Adipocyte (in vitro differentiated cells): ENCODE results near the gene PCGF3.

Experiments used
- DNase-seq: peaks from one replicate; pipeline ENCODE4 v3.0.0-alpha.2; 2015; ENCODE audit warnings: low read depth
- H3K27me3 ChIP-seq: replicated peaks from 2 replicates; pipeline ENCODE4 v1.7.0; 2013; ENCODE audit warnings: mild to moderate bottlenecking, low read length, moderate library complexity; ENCODE audit not compliant: control insufficient read depth, insufficient read depth
- H3K36me3 ChIP-seq: 2 replicates; pipeline ENCODE4 v1.7.0; 2013; ENCODE audit warnings: low read length, mild to moderate bottlenecking, moderate library complexity; ENCODE audit not compliant: control insufficient read depth, insufficient read depth, severe bottlenecking
- H3K4me1 ChIP-seq: 2 replicates; pipeline ENCODE4 v1.7.0; 2013; ENCODE audit warnings: mild to moderate bottlenecking, low read length, moderate library complexity; ENCODE audit not compliant: control insufficient read depth, insufficient read depth
- H3K4me3 ChIP-seq: 2 replicates; pipeline ENCODE4 v1.7.0; 2013; ENCODE audit warnings: mild to moderate bottlenecking, low read length, moderate library complexity
- H3K9ac ChIP-seq: 2 replicates; pipeline ENCODE4 v1.7.0; 2013; ENCODE audit warnings: mild to moderate bottlenecking, low read length, moderate library complexity
- H3K9me3 ChIP-seq: 2 replicates; pipeline ENCODE4 v1.7.0; 2013; ENCODE audit warnings: mild to moderate bottlenecking, low read length, moderate library complexity; ENCODE audit not compliant: control insufficient read depth

PCGF3 gene

DNA sequence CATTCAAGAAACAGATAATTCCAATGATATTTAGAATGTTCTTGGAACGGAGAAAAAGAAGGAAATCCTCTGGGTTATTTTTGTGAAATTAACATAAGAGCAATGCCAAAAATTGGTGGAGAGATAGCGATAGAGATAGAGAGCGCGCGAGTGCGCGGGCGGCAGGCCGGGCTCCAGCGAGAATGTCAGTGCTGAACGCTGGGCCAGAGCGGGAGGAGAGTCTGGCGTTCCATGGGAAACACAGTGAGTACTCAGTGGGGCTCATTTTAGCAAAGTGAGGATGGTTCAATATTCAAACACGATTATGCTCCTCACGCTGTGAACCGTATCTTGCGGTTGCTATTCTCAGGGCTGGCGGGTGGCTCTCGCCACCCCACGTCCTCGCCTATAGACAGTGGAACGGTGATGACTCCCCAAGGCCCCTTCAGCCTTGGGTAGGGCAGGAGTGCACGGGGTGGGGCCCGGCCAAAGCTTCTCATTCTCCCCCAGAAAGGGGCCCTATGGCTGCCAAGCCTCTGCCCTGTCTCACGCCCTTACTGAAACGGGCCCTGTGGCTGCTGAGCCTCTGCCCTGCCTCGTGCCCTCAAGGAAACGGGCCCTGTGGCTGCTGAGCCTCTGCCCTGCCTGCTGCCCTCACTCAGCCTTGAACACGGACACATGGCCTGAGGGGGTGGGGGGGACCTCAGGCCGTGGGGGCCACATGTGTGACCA lies 103.4 kb downstream of the PCGF3 start:
- H3K27me3 ChIP-seq, result peaks cover 53% of the 10 kb centered on the region
- H3K9ac ChIP-seq, result no peak overlapping the region
- no peak overlapping the region for H3K4me3 ChIP-seq
- H3K4me1 ChIP-seq, result no peaks in the 10 kb centered on the region
- H3K9me3 ChIP-seq, result peaks cover 12% of the 10 kb centered on the region
- no peak for DNase-seq
- no peaks in the 10 kb centered on the region for H3K36me3 ChIP-seq

- H3K9me3 ChIP-seq, result peaks cover 2% of the 10 kb centered on the region
- peaks cover 52% of the 10 kb centered on the region for H3K27me3 ChIP-seq
- no peak for DNase-seq
- H3K4me3 ChIP-seq, result no peak overlapping the region
- no peak overlapping the region for H3K9ac ChIP-seq
- no peaks in the 10 kb centered on the region for H3K4me1 ChIP-seq
- H3K36me3 ChIP-seq, result no peaks in the 10 kb centered on the region
These were observed 108.3 kb downstream of the PCGF3 start for GRCh38 chr4:813900-814299.

GRCh38 chr4:814312-814850 lies 108.7 kb downstream of the PCGF3 start:
- H3K9me3 ChIP-seq, result peaks cover 2% of the 10 kb centered on the region
- H3K4me3 ChIP-seq, result no peak overlapping the region
- H3K4me1 ChIP-seq, result no peaks in the 10 kb centered on the region
- H3K9ac ChIP-seq, result no peak overlapping the region
- H3K27me3 ChIP-seq, result peaks cover 55% of the 10 kb centered on the region
- no peak for DNase-seq
- H3K36me3 ChIP-seq, result no peaks in the 10 kb centered on the region

DNA sequence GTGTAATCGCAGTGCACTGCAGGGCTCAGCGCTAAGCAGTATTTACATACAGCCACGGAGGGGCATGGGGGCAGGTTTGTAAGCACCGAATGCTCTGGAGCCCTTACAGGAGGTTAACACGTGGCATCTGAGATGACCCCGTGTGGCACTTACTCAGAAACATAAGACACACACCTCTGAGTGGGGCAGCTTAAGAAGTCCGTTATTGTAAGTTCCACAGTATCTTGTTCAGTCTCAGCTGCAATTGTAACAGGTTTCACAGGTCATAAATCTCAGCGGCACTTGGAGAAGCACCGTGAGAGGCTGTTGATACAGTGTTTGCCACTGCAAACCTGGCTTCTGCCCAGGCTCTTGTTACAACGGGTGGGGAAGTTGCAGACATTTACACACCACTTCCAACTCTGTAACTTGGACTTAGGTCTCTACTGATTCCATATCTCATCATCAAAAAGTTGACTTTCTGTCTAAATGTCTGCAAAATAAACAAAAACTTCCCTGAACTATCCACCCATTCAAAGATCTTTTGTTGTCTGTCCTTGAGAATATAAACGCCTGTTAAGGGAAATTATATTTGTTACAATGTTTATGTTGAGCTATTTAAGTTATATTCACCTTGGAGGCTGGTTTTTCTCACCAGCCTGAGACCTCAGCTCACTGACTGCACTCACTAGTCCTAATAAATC lies 110.0 kb downstream of the PCGF3 start:
- no peak overlapping the region for H3K9ac ChIP-seq
- H3K4me1 ChIP-seq, result no peaks in the 10 kb centered on the region
- peaks cover 65% of the 10 kb centered on the region for H3K27me3 ChIP-seq
- H3K36me3 ChIP-seq, result no peaks in the 10 kb centered on the region
- peaks cover 11% of the 10 kb centered on the region for H3K9me3 ChIP-seq
- H3K4me3 ChIP-seq, result no peak overlapping the region
- no peak for DNase-seq

- no peak overlapping the region for H3K4me3 ChIP-seq
- no peaks in the 10 kb centered on the region for H3K36me3 ChIP-seq
- H3K9ac ChIP-seq, result no peak overlapping the region
- no peak for DNase-seq
- no peaks in the 10 kb centered on the region for H3K4me1 ChIP-seq
- H3K9me3 ChIP-seq, result peaks cover 9% of the 10 kb centered on the region
- peaks cover 70% of the 10 kb centered on the region for H3K27me3 ChIP-seq
These were observed 112.7 kb downstream of the PCGF3 start for GRCh38 chr4:818106-818921.

- peaks cover 67% of the 10 kb centered on the region for H3K27me3 ChIP-seq
- no peak for DNase-seq
- H3K9ac ChIP-seq, result no peak overlapping the region
- H3K9me3 ChIP-seq, result peaks cover 9% of the 10 kb centered on the region
- H3K4me3 ChIP-seq, result no peak overlapping the region
- H3K36me3 ChIP-seq, result no peaks in the 10 kb centered on the region
- no peaks in the 10 kb centered on the region for H3K4me1 ChIP-seq
These were observed 114.0 kb downstream of the PCGF3 start for GRCh38 chr4:819401-820229.
